ENCODE data around the gene JAK1. TPM values are rescaled to one million over a fixed set of nuclear protein-coding genes. Genes with fewer than 3 reads are reported as not detected.

Gene JAK1
- total RNA-seq, 1 donor from 2014 or later = 187 TPM

GRCh38 chr1:64893921-64894320 is 72.4 kb downstream of the JAK1 start:
- no peak for DNase-seq (ENCODE audit: low spot score)

- DNase-seq (ENCODE audit: low spot score) = no peak
Observed at GRCh38 chr1:64892576-64893573, 73.5 kb downstream of the JAK1 start.

GRCh38 chr1:64891448-64891825 is 74.9 kb downstream of the JAK1 start:
- no peak for DNase-seq (ENCODE audit: low spot score)

GRCh38 chr1:64890699-64891447 is 75.5 kb downstream of the JAK1 start:
- DNase-seq (ENCODE audit: low spot score) = no peak

GRCh38 chr1:64887689-64888217 is 78.6 kb downstream of the JAK1 start:
- no peak for DNase-seq (ENCODE audit: low spot score)

- DNase-seq (ENCODE audit: low spot score) = no peak
Observed at GRCh38 chr1:64886877-64887276, 79.5 kb downstream of the JAK1 start.

- no peak for DNase-seq (ENCODE audit: low spot score)
Observed at GRCh38 chr1:64885648-64886047, 80.7 kb downstream of the JAK1 start.

GRCh38 chr1:64884261-64885040 is 81.9 kb downstream of the JAK1 start:
- DNase-seq (ENCODE audit: low spot score) = no peak

GRCh38 chr1:64882574-64883255 is 83.6 kb downstream of the JAK1 start:
- DNase-seq (ENCODE audit: low spot score) = no peak

- DNase-seq (ENCODE audit: low spot score) = no peak
Observed at GRCh38 chr1:64881281-64881680, 85.1 kb downstream of the JAK1 start.

- no peak for DNase-seq (ENCODE audit: low spot score)
Observed at GRCh38 chr1:64880449-64880848, 85.9 kb downstream of the JAK1 start.

- DNase-seq (ENCODE audit: low spot score) = no peak
Observed at GRCh38 chr1:64878931-64879611, 87.3 kb downstream of the JAK1 start.

- no peak for DNase-seq (ENCODE audit: low spot score)
Observed at GRCh38 chr1:64878090-64878489, 88.3 kb downstream of the JAK1 start.

GRCh38 chr1:64877598-64877997 is 88.8 kb downstream of the JAK1 start:
- DNase-seq (ENCODE audit: low spot score) = no peak

- no peak for DNase-seq (ENCODE audit: low spot score)
Observed at GRCh38 chr1:64877151-64877550, 89.2 kb downstream of the JAK1 start.

- no peak for DNase-seq (ENCODE audit: low spot score)
Observed at GRCh38 chr1:64875606-64876005, 90.7 kb downstream of the JAK1 start.

GRCh38 chr1:64875101-64875500 is 91.2 kb downstream of the JAK1 start:
- DNase-seq (ENCODE audit: low spot score) = no peak

GRCh38 chr1:64874666-64875065 is 91.7 kb downstream of the JAK1 start:
- DNase-seq (ENCODE audit: low spot score) = no peak

- DNase-seq (ENCODE audit: low spot score) = no peak
Observed at GRCh38 chr1:64873576-64873975, 92.8 kb downstream of the JAK1 start.

- no peak for DNase-seq (ENCODE audit: low spot score)
Observed at GRCh38 chr1:64872067-64872466, 94.3 kb downstream of the JAK1 start.
